Progenitor cell of endocrine pancreas (in vitro differentiated cells): ENCODE results near the gene ANKS1B. TPM values are rescaled to one million over a fixed set of nuclear protein-coding genes. Genes with fewer than 3 reads are reported as not detected.

Experiments used
- DNase-seq: peaks from one replicate; pipeline ENCODE4 v3.0.0; 2021; ENCODE audit warnings: low spot score; ENCODE audit not compliant: unreplicated experiment
- H3K27ac Mint-ChIP-seq: 2 replicates; pipeline ENCODE4 v1.8.0; 2021; ENCODE audit warnings: mild to moderate bottlenecking, moderate library complexity, mixed read lengths
- H3K27me3 Mint-ChIP-seq: 2 replicates; pipeline ENCODE4 v1.8.0; 2021; ENCODE audit warnings: mixed read lengths
- H3K36me3 Mint-ChIP-seq: 2 replicates; pipeline ENCODE4 v1.8.0; 2022; ENCODE audit warnings: mixed read lengths; ENCODE audit not compliant: insufficient read depth
- H3K4me1 Mint-ChIP-seq: 2 replicates; pipeline ENCODE4 v1.8.0; 2021; ENCODE audit warnings: low read depth, mixed read lengths
- H3K4me3 Mint-ChIP-seq: 2 replicates; pipeline ENCODE4 v1.8.0; 2021; ENCODE audit warnings: low read depth, mild to moderate bottlenecking, moderate library complexity, mixed read lengths
- H3K9me3 Mint-ChIP-seq: 2 replicates; pipeline ENCODE4 v1.8.0; 2021; ENCODE audit warnings: low read depth, mixed read lengths
- total RNA-seq: library from RNA; stranded (reverse); gene quantifications from 2 replicates; pipeline ENCODE4 v1.2.1, GENCODE V29; 2021
- TF ChIP-seq, protein P1 (sequence below): fragments of 200-600 bp; sonication (generic); IDR thresholded peaks from one replicate; pipeline ENCODE4 v1.5.0; 2021; ENCODE audit warnings: antibody characterized with exemption, mild to moderate bottlenecking; ENCODE audit not compliant: unreplicated experiment

ANKS1B gene
- total RNA-seq, 1 donor from 2014 or later, result 10.1 TPM

DNA sequence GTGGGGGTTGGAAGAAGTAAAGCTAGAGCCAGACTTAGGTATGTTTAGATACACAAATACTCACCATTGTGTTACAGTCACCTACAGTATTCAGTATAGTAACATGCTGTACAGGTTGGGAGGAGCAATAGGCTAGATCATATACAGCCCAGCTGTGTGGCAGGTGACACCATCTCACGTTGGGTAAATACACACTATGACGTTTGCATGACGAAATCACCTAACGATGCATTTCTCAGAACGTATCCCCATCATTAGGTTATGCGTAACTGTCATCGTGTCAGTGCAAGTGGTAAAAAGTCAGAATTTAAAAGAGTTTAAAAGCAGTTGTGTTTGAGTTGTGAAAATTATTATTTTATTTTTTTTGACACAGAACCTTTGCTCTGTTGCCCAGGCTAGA is 1172.5 kb downstream of the ANKS1B start:
- H3K27ac Mint-ChIP-seq, result no peak overlapping the region
- H3K4me3 Mint-ChIP-seq, result no peak overlapping the region
- no peaks in the 10 kb centered on the region for H3K36me3 Mint-ChIP-seq
- peaks cover 15% of the 10 kb centered on the region for H3K4me1 Mint-ChIP-seq
- DNase-seq, result no peak
- TF ChIP-seq, protein P1, sequence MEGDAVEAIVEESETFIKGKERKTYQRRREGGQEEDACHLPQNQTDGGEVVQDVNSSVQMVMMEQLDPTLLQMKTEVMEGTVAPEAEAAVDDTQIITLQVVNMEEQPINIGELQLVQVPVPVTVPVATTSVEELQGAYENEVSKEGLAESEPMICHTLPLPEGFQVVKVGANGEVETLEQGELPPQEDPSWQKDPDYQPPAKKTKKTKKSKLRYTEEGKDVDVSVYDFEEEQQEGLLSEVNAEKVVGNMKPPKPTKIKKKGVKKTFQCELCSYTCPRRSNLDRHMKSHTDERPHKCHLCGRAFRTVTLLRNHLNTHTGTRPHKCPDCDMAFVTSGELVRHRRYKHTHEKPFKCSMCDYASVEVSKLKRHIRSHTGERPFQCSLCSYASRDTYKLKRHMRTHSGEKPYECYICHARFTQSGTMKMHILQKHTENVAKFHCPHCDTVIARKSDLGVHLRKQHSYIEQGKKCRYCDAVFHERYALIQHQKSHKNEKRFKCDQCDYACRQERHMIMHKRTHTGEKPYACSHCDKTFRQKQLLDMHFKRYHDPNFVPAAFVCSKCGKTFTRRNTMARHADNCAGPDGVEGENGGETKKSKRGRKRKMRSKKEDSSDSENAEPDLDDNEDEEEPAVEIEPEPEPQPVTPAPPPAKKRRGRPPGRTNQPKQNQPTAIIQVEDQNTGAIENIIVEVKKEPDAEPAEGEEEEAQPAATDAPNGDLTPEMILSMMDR, result no peak
- H3K9me3 Mint-ChIP-seq, result no peaks in the 10 kb centered on the region
- peaks cover 3% of the 10 kb centered on the region for H3K27me3 Mint-ChIP-seq

DNA sequence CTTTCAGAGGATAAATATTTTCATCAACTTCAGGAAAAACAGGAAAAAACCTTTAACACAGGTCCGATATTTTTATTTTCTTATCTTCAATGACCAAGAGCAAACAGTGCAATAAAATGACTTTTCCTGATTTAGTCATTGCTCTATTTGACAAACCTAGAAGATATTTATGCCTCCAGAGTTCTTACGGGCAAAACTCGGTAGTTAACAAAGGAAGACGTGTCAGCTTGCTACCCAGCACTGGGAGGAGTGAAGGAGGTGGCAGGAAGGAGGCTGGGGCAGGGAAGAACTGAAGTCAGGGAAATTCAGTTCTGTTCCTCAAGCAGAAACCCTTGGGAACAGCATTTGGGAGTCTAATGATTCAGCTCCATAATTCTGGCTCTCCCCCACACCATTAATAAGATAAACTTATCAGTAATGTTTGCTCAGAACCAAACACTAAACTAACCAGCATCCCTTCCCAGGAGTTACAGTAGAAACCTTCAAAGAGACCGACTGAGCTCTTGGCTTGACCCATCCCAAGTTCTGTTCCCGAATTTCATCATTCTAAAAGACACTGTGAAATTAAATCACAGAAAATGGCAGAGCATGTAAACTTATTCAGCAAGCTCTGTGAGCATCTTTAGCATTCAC is 1176.4 kb downstream of the ANKS1B start:
- H3K4me1 Mint-ChIP-seq, result peaks cover 15% of the 10 kb centered on the region
- TF ChIP-seq, protein P1, result no peak
- no peaks in the 10 kb centered on the region for H3K9me3 Mint-ChIP-seq
- no peak overlapping the region for H3K4me3 Mint-ChIP-seq
- H3K27me3 Mint-ChIP-seq, result peaks cover 3% of the 10 kb centered on the region
- DNase-seq, result no peak
- no peak overlapping the region for H3K27ac Mint-ChIP-seq
- no peaks in the 10 kb centered on the region for H3K36me3 Mint-ChIP-seq

DNA sequence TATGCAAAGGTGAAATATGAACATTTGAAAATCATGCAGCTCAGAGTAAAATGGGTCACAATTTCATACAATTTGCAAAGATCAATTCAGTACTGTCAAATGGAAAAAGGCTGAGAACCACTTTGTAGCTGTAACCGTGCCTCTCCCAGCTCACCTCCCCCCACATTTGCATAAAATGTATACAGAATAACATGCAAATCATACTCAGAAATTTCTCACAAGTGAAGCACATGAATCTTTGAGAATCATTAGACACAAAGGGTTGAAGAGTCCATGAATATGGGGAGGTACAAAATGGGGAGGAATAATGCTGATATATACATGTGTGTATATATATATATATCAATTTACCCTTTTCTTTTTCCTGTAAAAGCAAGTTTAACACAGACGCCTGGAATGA is 1177.5 kb downstream of the ANKS1B start:
- peaks cover 15% of the 10 kb centered on the region for H3K4me1 Mint-ChIP-seq
- TF ChIP-seq, protein P1, result no peak
- H3K9me3 Mint-ChIP-seq, result no peaks in the 10 kb centered on the region
- no peak for DNase-seq
- H3K36me3 Mint-ChIP-seq, result no peaks in the 10 kb centered on the region
- H3K27ac Mint-ChIP-seq, result no peak overlapping the region
- H3K27me3 Mint-ChIP-seq, result peaks cover 3% of the 10 kb centered on the region
- no peak overlapping the region for H3K4me3 Mint-ChIP-seq

DNA sequence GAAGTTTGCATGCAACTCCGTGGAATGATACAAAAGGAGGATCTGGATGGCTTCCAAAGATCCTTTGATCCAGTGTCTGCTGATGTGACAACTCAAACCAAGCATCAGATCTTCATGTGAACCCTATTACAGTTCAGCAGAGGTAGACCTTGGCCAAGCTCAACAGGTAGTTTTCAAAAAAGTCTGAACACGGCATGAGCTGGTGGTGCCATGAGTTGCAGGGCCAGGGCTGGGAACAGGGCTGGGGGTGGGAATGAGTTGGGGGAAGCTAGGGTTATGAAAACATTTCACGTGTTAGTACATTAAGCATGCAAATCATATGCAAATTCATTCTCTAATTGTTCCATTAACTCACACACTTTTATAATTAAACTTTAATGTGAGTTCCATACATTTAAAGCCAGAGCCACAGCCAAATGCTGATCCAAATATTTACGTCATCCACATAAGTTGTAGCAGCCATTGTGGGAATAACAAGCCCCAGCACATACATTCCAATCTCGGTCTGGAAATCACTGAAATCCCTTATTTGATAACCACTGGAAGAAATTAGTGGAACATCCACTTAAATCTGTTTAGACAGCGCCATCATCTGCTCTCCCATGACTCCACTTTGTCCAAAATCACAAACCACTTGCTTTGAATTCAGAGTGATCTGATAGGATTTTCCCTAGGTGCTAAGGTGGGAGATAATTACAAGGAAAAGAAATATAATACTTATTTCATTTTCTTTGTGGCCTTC is 1181.1 kb downstream of the ANKS1B start:
- no peaks in the 10 kb centered on the region for H3K27me3 Mint-ChIP-seq
- DNase-seq, result no peak
- H3K4me3 Mint-ChIP-seq, result no peak overlapping the region
- H3K36me3 Mint-ChIP-seq, result no peaks in the 10 kb centered on the region
- no peaks in the 10 kb centered on the region for H3K9me3 Mint-ChIP-seq
- H3K4me1 Mint-ChIP-seq, result peaks cover 11% of the 10 kb centered on the region
- no peak overlapping the region for H3K27ac Mint-ChIP-seq
- TF ChIP-seq, protein P1, result no peak

DNA sequence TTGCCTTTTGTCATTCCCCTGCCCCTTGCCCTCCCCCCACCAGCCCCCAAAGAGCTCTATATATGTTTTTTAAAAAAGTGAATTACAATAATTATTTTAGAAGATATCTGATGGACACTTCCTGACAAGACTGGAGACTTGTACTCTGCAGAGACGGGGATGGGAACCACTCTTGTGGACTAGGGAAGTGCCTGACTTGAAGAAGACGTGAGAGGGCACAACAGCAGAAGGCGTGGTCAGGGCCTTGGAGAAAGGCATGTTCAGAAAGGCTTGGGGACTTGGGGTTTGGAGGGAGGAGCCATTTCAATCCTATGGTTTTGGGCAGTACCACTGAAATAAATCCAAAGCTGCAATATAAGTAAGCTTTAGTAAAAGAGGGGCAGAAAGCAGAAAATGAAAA is 1184.9 kb downstream of the ANKS1B start:
- DNase-seq, result no peak
- TF ChIP-seq, protein P1, result no peak
- no peaks in the 10 kb centered on the region for H3K36me3 Mint-ChIP-seq
- H3K4me1 Mint-ChIP-seq, result no peaks in the 10 kb centered on the region
- H3K27ac Mint-ChIP-seq, result no peak overlapping the region
- H3K9me3 Mint-ChIP-seq, result no peaks in the 10 kb centered on the region
- no peak overlapping the region for H3K4me3 Mint-ChIP-seq
- no peaks in the 10 kb centered on the region for H3K27me3 Mint-ChIP-seq
